Posterior cingulate gyrus (tissue), 11 donors: ENCODE measurements around the gene RBMXL3.
A peak's percentile ranks its signal among the peaks of the same experiment; 100 is the strongest.
"Not testable (repeated sequence)": the region's sequence is repeated elsewhere in the genome, so short reads cannot be mapped to it uniquely, and the experiment has no call there.

Experiments used
- DNase-seq, 10 donors: peaks; one replicate each; pipeline versions ENCODE4 v3.0.0 to v3.0.0-alpha.2; 2020 to 2021; ENCODE audit warnings: mixed read lengths in 3 of 10
- intact Hi-C: fragments of 100-400 bp; cut with DNase I; formaldehyde crosslinking; loops from one replicate; pipeline ENCODE4 v1.15.1; 2023

Gene RBMXL3

DNA sequence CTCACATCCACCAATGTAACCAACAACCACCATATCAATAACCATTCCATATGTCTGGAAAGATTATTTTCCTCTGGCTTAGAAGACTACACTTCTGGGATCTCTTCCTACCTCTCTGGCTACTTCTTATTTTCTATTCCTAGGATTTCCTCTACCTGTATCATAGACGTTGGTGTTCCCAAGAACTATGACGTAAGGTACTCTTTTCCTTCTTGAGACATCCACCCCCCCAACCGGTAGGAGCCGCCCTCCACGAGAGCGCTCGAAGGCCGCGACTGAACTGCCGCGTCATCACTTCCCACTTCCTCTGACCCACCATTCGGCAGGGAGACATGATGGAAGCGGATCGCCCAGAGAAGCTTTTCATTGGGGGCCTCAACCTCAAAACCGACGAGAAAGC is at the start of gene RBMXL3:
TSS of gene RBMXL3 (plus strand) at position 301 of the 400 bp plus-strand sequence. CDS start at position 333, 32 bp downstream.
- DNase-seq = peak in 1 of 10 donors; percentile 65

DNA sequence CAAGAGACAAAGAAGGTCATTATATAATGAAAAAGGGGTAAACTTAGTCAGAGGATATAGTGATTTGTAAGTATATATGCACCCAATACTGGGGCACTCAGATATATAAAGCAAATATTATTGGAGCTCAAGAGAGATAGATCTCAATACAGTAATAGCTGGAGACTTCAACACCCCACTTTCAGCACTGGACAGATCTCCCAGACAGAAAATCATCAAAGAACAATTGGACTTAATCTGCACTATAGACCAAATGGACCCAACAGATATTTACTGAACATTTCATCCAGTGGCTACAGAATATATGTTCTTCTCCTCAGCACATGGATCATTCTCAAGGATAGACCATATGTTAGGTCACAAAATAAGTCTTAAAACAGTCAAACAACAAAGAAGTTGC is 47.2 kb upstream of the RBMXL3 start:
- DNase-seq = no peak
- intact Hi-C loops = no loop called here

More for the DNA sequence above, at the start of gene RBMXL3:
- intact Hi-C loops = no loop called here

DNA sequence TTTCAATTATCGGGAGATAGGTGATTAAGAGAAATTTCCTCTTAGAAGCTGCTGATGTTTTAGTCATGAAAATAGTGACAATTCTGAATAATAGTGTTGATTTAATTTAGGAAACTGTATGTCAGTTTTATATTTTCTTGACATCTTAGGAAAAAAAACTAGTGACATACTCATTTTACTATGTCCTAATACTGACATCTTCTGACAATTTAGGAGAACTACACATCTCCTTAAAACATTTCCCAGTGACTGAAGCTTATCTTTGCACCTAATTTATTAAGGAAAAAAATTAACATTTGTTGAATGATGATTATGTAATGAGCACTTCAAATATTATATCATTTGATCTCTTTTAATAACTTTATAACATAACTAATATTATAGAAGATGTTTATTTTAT is 42.0 kb upstream of the RBMXL3 start:
- intact Hi-C loops = loop anchor here (5.0 kb wide), 1 partner anchor 535 kb away; no protein-coding TSS in a partner anchor

DNA sequence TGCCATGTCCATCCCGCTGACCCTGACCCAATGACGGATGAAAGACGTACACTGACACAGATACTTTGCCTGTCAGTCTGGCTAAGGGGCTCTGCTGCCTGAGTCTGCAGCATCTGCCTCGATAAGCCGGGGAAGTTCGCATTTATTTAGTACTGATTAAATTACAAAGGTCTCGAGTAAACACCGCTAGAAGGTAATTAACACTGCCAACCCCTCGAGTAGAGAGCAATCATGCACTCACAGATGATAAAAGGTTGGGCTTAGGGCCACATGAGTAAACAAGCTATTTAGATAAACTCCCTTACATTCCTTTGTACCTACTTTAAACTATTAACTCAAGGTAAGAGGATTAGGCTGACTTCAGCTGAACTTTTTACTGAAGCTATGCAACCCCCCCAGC is 16.0 kb upstream of the RBMXL3 start:
- intact Hi-C loops = no loop called here
- peak in 1 of 10 donors; percentile 21 for DNase-seq

More for the DNA sequence above, 42.0 kb upstream of the RBMXL3 start:
- DNase-seq = no peak

DNA sequence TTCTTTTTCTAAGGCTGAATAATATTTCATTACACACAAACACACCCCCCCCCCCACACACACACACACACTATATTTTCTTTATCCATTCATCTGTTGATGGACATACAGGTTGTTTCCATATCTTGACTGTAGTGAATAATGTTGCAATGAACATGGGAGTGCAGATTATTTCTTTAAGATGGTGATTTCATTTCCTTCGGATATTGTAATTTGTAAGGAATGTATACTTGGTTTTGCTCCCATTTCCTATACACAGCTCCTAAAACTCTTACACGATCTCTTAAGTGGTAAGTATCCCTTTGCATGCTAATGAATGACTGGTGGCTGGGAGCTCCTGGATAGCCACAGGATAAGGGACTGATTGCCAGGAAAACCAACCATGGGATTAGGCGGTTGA is 14.7 kb upstream of the RBMXL3 start:
- DNase-seq = no peak
- intact Hi-C loops = no loop called here

DNA sequence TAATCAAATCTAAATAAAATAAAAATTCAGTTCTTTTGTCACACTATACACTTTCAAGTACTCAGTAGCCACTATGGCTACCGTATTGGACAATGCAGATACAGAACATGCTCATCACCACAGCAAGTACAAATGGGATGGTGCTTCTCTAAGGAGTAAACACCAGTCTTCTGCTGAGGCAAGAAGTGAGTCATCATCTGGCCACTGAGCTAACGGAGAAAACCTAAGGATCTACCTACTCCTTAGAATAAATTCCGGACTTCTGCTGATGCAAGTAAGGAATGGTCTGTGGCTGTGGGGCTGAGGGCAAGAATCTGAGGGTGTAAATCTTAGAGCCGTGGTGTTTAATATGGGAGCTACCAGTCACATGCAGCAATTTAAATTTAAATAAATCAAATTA is 11.3 kb upstream of the RBMXL3 start:
- DNase-seq = no peak

DNA sequence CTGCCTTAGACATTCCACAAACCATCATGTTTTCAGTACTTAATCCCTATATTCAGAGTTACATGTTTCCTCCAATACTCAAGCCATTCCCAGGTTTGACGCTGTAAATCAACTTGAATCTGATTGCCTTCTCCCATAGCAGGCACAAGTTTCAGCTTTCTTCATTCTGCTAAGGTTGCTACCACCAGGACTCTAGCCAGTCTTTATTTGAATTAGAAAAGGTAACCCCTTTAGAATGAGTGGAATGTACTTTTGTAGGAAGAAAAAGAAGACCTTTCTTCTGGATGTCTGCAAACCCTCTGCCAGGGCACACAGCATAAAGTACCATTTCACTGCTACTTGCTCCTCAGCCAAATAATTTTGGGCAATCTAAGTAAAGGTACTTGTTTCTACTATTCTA is 10.7 kb upstream of the RBMXL3 start:
- DNase-seq = no peak
- intact Hi-C loops = no loop called here

More for the DNA sequence above, 11.3 kb upstream of the RBMXL3 start:
- intact Hi-C loops = no loop called here

DNA sequence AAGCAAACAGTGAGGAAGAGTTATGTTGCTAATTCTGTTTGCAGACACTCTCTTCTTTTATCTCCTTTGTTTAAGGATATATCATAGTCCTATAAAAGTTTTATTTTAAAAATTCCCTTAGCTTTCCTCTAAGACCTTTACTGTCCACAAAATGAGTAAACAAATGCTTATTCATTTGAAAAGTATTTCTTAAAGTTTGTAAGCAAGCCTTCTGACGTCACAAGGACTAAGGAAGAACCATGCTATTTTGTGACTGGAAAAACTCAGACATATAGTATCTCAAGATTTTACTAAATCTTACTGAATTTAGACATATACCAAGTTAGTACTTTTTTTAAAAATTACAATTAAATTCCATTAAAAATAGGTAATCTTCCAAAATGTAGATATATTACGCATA is 5.2 kb upstream of the RBMXL3 start:
- intact Hi-C loops = no loop called here
- no peak for DNase-seq

GRCh38 chrX:115189646-115190635 is 731 bp downstream of the RBMXL3 start:
- peak in 3 of 10 donors; percentile 67 to 77 (median 70) for DNase-seq
- intact Hi-C loops = no loop called here

DNA sequence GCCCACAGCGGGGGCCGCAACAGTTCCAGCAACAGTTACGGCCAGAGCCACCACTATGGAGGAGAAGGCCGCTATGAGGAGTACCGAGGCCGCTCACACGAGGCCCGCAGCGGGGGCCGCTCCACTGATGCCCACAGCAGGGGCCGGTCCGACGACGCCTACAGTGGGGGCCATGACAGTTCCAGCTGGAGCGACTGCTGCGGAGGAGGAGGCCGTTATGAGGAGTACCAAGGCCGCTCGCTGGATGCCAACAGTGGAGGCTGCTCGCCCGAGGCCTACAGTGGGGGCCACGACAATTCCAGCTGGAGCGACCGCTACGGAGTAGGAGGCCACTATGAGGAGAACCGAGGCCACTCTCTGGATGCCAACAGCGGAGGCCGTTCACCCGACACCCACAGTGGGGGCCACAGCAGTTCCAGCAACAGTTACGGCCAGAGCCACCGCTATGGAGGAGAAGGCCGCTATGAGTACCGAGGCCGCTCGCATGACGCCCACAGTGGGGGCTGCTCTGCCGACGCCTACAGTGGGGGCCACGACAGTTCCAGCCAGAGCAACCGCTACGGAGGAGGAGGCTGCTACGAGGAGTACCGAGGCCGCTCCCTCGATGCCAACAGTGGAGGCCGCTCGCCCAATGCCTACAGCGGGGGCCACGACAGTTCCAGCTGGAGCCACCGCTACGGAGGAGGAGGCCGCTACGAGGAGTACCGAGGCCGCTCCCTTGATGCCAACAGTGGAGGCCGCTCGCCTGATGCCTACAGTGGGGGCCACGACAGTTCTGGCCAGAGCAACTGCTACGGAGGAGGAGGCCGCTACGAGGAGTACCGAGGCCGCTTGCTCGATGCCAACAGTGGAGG is 1.7 kb downstream of the RBMXL3 start:
- DNase-seq = peak in 2 of 10 donors; percentile 74 to 82
- intact Hi-C loops = no loop called here

DNA sequence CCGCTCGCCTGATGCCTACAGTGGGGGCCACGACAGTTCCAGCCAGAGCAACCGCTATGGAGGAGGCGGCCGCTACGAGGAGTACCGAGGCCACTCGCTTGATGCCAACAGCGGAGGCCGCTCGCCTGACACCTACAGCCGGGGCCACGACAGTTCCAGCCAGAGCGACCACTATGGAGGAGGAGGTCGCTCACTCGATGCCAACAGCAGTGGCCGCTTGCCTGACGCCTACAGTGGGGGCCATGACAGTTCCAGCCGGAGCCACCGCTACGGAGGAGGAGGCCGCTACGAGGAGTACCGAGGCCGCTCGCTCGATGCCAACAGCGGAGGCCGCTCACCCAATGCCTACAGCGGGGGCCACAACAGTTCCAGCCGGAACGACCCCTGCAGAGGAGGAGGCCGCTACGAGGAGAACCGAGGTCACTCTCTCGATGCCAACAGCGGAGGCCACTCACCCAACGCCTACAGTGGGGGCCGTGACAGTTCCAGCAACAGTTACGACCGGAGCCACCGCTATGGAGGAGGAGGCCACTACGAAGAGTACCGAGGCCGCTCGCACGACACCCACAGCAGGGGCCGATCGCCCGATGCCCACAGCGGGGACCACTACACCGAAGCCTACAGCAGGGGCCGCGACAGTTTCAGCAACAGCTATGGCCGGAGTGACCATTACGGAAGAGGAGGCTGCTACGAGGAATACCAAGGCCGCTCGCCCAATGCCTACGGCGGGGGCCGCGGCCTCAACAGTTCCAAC is 2.5 kb downstream of the RBMXL3 start:
- DNase-seq = peak in 2 of 10 donors; percentile 71 to 72
- intact Hi-C loops = no loop called here

- peak in 3 of 10 donors; percentile 66 to 70 (median 67) for DNase-seq
- intact Hi-C loops = no loop called here
Observed at GRCh38 chrX:115192244-115192700, 3.1 kb downstream of the RBMXL3 start.

DNA sequence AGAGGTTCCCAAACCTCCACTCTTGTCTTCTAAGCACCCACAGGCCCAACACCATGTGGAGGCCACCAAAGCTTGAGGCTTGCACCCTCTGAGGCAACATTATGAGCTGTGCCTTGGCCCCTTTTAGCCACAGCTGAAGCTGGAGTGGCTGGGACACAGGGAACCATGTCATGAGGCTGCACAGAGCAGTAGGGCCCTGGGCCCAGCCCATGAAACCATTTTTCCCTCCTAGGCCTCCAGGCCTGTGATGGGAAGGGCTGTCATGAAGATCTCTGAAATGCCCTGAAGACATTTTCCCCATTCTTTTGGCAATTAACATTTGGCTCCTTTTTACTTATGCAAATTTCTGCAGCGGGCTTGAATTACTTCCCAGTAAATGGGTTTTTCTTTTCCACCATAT is 14.8 kb downstream of the RBMXL3 start:
- intact Hi-C loops = no loop called here
- DNase-seq = no peak

- DNase-seq, intact Hi-C loops: not testable (repeated sequence)
Observed at GRCh38 chrX:115209547-115209946, 20.3 kb downstream of the RBMXL3 start.

DNA sequence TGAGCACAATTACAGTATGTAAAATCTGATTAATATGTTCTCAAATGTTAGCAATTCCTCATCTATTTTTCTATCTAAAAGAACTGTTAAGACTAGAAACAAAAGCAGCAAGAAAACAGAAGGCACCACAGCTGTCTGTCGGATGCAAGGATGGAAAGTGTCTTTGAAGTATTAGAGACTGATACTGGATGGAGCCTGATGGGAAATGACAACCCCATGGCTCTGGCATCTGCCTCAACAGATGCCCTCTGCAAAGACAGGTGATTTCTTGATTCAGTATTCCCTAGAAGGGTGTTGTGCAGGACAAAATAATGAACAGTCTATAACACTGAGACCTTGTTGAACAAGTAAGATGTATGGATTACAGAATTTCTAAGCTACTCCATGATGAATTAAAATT is 24.9 kb downstream of the RBMXL3 start:
- intact Hi-C loops = no loop called here
- no peak for DNase-seq

- intact Hi-C loops = no loop called here
- DNase-seq = no peak
Observed at GRCh38 chrX:115214605-115215004, 25.4 kb downstream of the RBMXL3 start.

DNA sequence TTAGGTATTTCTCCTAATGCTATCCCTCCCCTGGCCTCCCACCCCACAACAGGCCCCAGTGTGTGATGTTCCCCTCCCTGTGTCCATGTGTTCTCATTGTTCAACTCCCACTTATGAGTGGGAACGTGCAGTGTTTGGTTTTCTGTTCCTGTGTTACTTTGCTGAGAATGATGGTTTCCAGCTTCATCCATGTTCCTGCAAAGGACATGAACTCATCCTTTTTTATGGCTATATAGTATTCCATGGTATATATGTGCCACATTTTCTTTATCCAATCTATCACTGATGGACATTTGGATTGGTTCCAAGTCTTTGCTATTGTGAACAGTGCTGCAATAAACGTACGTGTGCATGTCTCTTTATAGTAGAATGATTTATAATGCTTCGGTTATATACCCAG is 28.1 kb downstream of the RBMXL3 start:
- DNase-seq, intact Hi-C loops: not testable (repeated sequence)

DNA sequence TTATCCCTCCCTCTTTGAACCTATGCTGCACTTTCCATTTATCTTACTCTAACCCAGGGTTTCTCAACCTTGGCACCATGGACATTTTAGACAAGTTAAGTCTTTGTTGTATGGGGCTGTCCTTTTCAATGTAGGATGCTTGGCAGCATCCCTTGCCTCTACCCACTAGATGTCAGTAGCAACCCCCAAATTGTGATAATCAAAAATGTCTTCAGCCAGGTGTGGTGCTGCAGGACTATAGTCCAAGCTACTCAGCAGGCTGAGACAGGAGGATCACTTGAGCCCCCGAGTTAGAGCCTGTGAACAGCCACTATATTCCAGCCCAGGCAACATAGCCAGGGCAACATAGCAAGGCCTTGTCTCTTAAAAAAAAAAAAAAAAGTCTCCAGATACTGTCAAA is 37.7 kb downstream of the RBMXL3 start:
- intact Hi-C loops = no loop called here
- DNase-seq = peak in 1 of 10 donors; percentile 7

- DNase-seq = no peak
- intact Hi-C loops = no loop called here
Observed at GRCh38 chrX:115229337-115230003, 40.3 kb downstream of the RBMXL3 start.
